ENCODE measurements around the gene PRR19. TPM values are rescaled to one million over a fixed set of nuclear protein-coding genes. Genes with fewer than 3 reads are reported as not detected.

Gene PRR19
- total RNA-seq, 1 experiment from 2014 or later = 0.93 TPM

GRCh38 chr19:42333975-42334696, 32.2 kb downstream of the PRR19 start:
- Histone ChIP-seq H3K9ac (ENCODE audit: low read length) (no peak overlapping the region), H3K27me3 (ENCODE audit: insufficient read depth, low read length) (no peaks in the 10 kb centered on the region), H3K79me2 (ENCODE audit: insufficient read depth, low read length) (no peaks in the 10 kb centered on the region; the same call in 1 of the 2 replicates), H3K9me3 (ENCODE audit: control insufficient read depth in 1 of 2, insufficient read depth in 1 of 2, low read depth in 1 of 2, low read length in 2 of 2) (no peaks in the 10 kb centered on the region), H2AFZ (ENCODE audit: low read depth, low read length, poor library complexity, severe bottlenecking) (no peak overlapping the region), H3K27ac (ENCODE audit: low read depth, low read length) (no peak overlapping the region), H3K4me2 (ENCODE audit: low read length) (no peak overlapping the region), H3K4me1 (ENCODE audit: control insufficient read depth in 1 of 2, insufficient read depth in 2 of 2, low read length in 2 of 2) (no peaks in the 10 kb centered on the region), H3K9me2 (ENCODE audit: insufficient read depth) (no peaks in the 10 kb centered on the region), H3K4me3 (replicated peaks in 1 of 2; ENCODE audit: low read depth in 1 of 2, low read length in 2 of 2) (no peak overlapping the region), H3K36me3 (ENCODE audit: control insufficient read depth in 1 of 2, insufficient read depth in 2 of 2, low read length in 2 of 2) (peaks cover 0 to 3% of the 10 kb centered on the region in 2 experiments; a peak in 2 of 4 replicates), H4K20me1 (ENCODE audit: insufficient read depth) (no peaks in the 10 kb centered on the region)
- no peak for ATAC-seq
- TF ChIP-seq POLR2AphosphoS5 (IDR thresholded peaks at IDR 0.05; ENCODE audit: low read depth, low read length) (no peak), RAD21 (IDR thresholded peaks at IDR 0.05; ENCODE audit: low read depth) (no peak), JUND (IDR thresholded peaks at IDR 0.05) (no peak), ZNF274 (IDR thresholded peaks at IDR 0.05; ENCODE audit: low read depth, low read length) (no peak), SIN3A (IDR thresholded peaks at IDR 0.05; ENCODE audit: low read depth) (no peak), ZBTB33 (IDR thresholded peaks at IDR 0.05; ENCODE audit: extremely low read depth, insufficient replicate concordance, low read length) (no peak), EGR1 (IDR thresholded peaks at IDR 0.05; ENCODE audit: low read depth) (no peak)
- TF ChIP-seq, protein P1, sequence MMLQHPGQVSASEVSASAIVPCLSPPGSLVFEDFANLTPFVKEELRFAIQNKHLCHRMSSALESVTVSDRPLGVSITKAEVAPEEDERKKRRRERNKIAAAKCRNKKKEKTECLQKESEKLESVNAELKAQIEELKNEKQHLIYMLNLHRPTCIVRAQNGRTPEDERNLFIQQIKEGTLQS (IDR thresholded peaks at IDR 0.05) = no peak
- DNase-seq (ENCODE audit: low read depth, low spot score) = no peak
- intact Hi-C loops (cut with micrococcal nuclease) = no loop called here
- ChIA-PET CTCF (no interaction called here), RAD21 (ENCODE audit: low non-redundant PET in 1 of 2, low total read pairs in 2 of 2, uncharacterized antibody in 2 of 2, unreplicated experiment in 2 of 2) (no interaction called here), POLR2A (no interaction called here)
- no TSS peak for BruUV-seq (replicated peaks)

Measured in HCT116 (cell line).